AG04449 (cell line): ENCODE data around the gene UNC50.
"Not testable (repeated sequence)": the region's sequence is repeated elsewhere in the genome, so short reads cannot be mapped to it uniquely, and the experiment has no call there.

Source experiments
- CTCF ChIA-PET: fragments of 350-600 bp; formaldehyde crosslinking; extraction: SDS; loops from one replicate; lab custom pipeline; 2021; ENCODE audit warnings: antibody characterized with exemption; lab: Yijun Ruan, JAX
- POLR2A ChIA-PET: fragments of 400-600, 350-600 bp; formaldehyde crosslinking; extraction: SDS; loops from one replicate; lab custom pipeline; 2020; ENCODE audit warnings: antibody characterized with exemption, inconsistent platforms; lab: Yijun Ruan, JAX
- DNase-seq: peaks from one replicate; pipeline ENCODE4 v3.0.0-alpha.2; 2010; ENCODE audit warnings: low read depth, low spot score
- H3K4me3 ChIP-seq: 2 replicates; pipeline ENCODE4 v1.5.1; 2011; ENCODE audit warnings: low read depth, mild to moderate bottlenecking, control low read depth, low read length
- CTCF ChIP-seq: IDR thresholded peaks from one replicate; pipeline ENCODE4 v1.5.1; 2011; ENCODE audit warnings: mild to moderate bottlenecking, moderate library complexity, low read length, control low read depth, inconsistent platforms; ENCODE audit not compliant: insufficient read depth; ENCODE audit errors: missing control alignments

UNC50 gene

GRCh38 chr2:98658816-98659490, 50.6 kb downstream of the UNC50 start:
- no peak for TF ChIP-seq CTCF
- DNase-seq = no peak
- ChIA-PET POLR2A (no interaction called here), CTCF (interaction anchor here (1.1 to 3.6 kb wide), 2 partner anchors 10 to 14 kb away, joined by 4 to 19 read pairs; no protein-coding TSS in a partner anchor)
- no peak overlapping the region for H3K4me3 ChIP-seq

- POLR2A ChIA-PET, DNase-seq: not testable (repeated sequence)
- CTCF ChIA-PET = interaction anchor here (1.1 to 3.6 kb wide), 2 partner anchors 10 to 14 kb away, joined by 4 to 19 read pairs; no protein-coding TSS in a partner anchor
Observed at GRCh38 chr2:98659491-98659840, 51.1 kb downstream of the UNC50 start.

GRCh38 chr2:98663511-98664090, 55.2 kb downstream of the UNC50 start:
- CTCF ChIA-PET = interaction anchor here (0.8 kb wide), 1 partner anchor 14 kb away, joined by 3 read pairs; no protein-coding TSS in a partner anchor
- no peak for TF ChIP-seq CTCF

More at GRCh38 chr2:98659491-98659840, 51.1 kb downstream of the UNC50 start:
- H3K4me3 ChIP-seq = not testable (repeated sequence)

GRCh38 chr2:98664323-98664722, 55.9 kb downstream of the UNC50 start:
- no peak overlapping the region for H3K4me3 ChIP-seq
- CTCF ChIA-PET = interaction anchor here (0.8 kb wide), 1 partner anchor 15 kb away, joined by 3 read pairs; no protein-coding TSS in a partner anchor
- TF ChIP-seq CTCF = no peak
- POLR2A ChIA-PET = no interaction called here
- no peak for DNase-seq

More at GRCh38 chr2:98663511-98664090, 55.2 kb downstream of the UNC50 start:
- DNase-seq = no peak
- POLR2A ChIA-PET = no interaction called here
- H3K4me3 ChIP-seq = no peak overlapping the region

GRCh38 chr2:98665677-98666076, 57.3 kb downstream of the UNC50 start:
- no peak for TF ChIP-seq CTCF
- DNase-seq = no peak
- ChIA-PET CTCF (no interaction called here), POLR2A (no interaction called here)
- H3K4me3 ChIP-seq = no peak overlapping the region
